Activated CD8-positive, alpha-beta T cell treated with anti-CD3 and anti-CD28 coated beads for 36 hours (primary cell): Measurements from ENCODE around the gene LDHB. TPM values are rescaled to one million over a fixed set of nuclear protein-coding genes. Genes with fewer than 3 reads are reported as not detected.

Experiments
- ATAC-seq: fragments of 200-7000 bp; cut with Tn5 transposase; one replicate; pipeline ENCODE4 v1.10.0; 2021; ENCODE audit warnings: mild to moderate bottlenecking, moderate library complexity
- CTCF ChIA-PET: fragments of 350-600 bp; sonication (Branson Sonifier 250); formaldehyde crosslinking; loops from one replicate; lab custom pipeline; 2021; ENCODE audit warnings: antibody characterized with exemption; lab: Charles Lee
- POLR2A ChIA-PET: fragments of 350-600 bp; sonication (Branson Sonifier 250); formaldehyde crosslinking; loops from one replicate; lab custom pipeline; 2021; ENCODE audit warnings: antibody characterized with exemption; lab: Charles Lee
- DNase-seq: peaks from one replicate; pipeline ENCODE4 v3.0.0-alpha.2; 2020
- H3K27ac Mint-ChIP-seq: one replicate; pipeline ENCODE4 v1.8.0; 2021; ENCODE audit warnings: mild to moderate bottlenecking, mixed read lengths
- H3K27me3 Mint-ChIP-seq: one replicate; pipeline ENCODE4 v1.8.0; 2021; ENCODE audit warnings: mixed read lengths
- H3K36me3 Mint-ChIP-seq: one replicate; pipeline ENCODE4 v1.8.0; 2021; ENCODE audit warnings: low read depth, mixed read lengths
- H3K4me1 Mint-ChIP-seq: one replicate; pipeline ENCODE4 v1.8.0; 2021; ENCODE audit warnings: low read depth, mixed read lengths
- H3K4me3 Mint-ChIP-seq: one replicate; pipeline ENCODE4 v1.8.0; 2021; ENCODE audit warnings: mild to moderate bottlenecking, moderate library complexity, mixed read lengths
- H3K9me3 Mint-ChIP-seq: one replicate; pipeline ENCODE4 v1.8.0; 2021; ENCODE audit warnings: mixed read lengths
- intact Hi-C: fragments of 100-400 bp; cut with micrococcal nuclease; formaldehyde crosslinking; loops from one replicate; pipeline ENCODE4 v1.10.0; 2022
- total RNA-seq, 2 experiments: library from RNA; stranded (reverse); gene quantifications; one replicate each; pipeline ENCODE4 v1.2.3, GENCODE V29; 2021
- TF ChIP-seq, protein P1 (sequence below): fragments of 200-600 bp; IDR thresholded peaks from one replicate; pipeline ENCODE4 v1.8.0; 2022; ENCODE audit warnings: antibody characterized with exemption, mild to moderate bottlenecking

LDHB gene
- total RNA-seq, result 1,000 to 10,000 TPM; 2,161 to 2,384 TPM

DNA sequence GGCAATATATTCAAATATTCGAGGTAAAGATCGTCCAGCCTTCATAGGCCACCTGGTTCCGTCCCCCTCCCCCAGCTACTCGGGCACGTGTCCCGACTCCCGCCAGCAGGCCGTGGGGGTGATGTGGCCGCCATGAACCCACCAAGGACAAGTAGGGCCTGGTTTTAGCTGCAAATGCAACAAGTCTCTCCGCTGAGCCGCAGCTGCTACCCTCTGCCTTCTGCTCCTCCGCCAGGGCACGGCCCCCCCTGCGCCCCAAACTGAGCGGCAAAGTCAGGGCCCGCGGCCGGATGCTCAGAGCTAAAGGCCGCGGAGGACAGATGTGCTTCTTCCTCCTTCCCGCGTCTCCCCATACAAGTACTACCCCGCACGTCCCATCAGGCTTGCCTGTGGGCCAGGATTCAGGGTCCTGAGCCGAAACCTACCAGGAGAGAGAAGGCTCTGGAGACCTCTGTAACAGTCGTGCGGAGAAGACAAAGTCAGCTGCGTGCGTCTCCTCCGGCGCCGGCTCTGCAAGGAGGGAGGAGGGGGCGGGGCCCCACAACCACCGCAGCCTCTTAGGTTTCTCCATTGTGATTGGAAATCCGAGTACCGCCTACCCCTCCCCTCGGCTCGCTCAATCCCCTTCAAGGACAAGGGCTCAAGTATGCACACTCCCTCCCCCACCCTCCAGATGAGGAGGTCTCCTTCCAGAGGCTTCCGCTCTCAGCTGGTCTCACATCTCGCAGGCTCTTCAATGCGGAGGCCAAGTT is at the start of gene LDHB:
Gene LDHB (minus strand): TSS at position 517 of the 752 bp plus-strand sequence. CDS start 3,171 bp downstream, outside the sequence.
- H3K9me3 Mint-ChIP-seq, result no peaks in the 10 kb centered on the region
- peak within 1 kb of the TSS; percentile 81 for H3K4me3 Mint-ChIP-seq
- intact Hi-C loops, result loop anchor here (2.0 to 10.0 kb wide), 3 partner anchors 21 to 203 kb away; partner anchors contain the start of genes GOLT1B and RECQL
- peaks cover 49% of the 10 kb centered on the region for H3K36me3 Mint-ChIP-seq
- H3K27ac Mint-ChIP-seq, result peak within 1 kb of the TSS; percentile 98
- POLR2A ChIA-PET, result interaction anchor here (0.7 to 3.9 kb wide), 23 partner anchors 10 to 967 kb away, joined by 3 to 35 read pairs (median 4); partner anchors contain the start of genes CMAS, ETNK1, GOLT1B and RECQL
- ATAC-seq, result peak; percentile 97
- peaks cover 41% of the 10 kb centered on the region for H3K4me1 Mint-ChIP-seq
- DNase-seq, result peak; percentile 99
- CTCF ChIA-PET, result interaction anchor here (1.0 to 2.5 kb wide), 5 partner anchors 21 to 219 kb away, joined by 3 to 14 read pairs (median 5); no protein-coding TSS in a partner anchor
- TF ChIP-seq, protein P1, sequence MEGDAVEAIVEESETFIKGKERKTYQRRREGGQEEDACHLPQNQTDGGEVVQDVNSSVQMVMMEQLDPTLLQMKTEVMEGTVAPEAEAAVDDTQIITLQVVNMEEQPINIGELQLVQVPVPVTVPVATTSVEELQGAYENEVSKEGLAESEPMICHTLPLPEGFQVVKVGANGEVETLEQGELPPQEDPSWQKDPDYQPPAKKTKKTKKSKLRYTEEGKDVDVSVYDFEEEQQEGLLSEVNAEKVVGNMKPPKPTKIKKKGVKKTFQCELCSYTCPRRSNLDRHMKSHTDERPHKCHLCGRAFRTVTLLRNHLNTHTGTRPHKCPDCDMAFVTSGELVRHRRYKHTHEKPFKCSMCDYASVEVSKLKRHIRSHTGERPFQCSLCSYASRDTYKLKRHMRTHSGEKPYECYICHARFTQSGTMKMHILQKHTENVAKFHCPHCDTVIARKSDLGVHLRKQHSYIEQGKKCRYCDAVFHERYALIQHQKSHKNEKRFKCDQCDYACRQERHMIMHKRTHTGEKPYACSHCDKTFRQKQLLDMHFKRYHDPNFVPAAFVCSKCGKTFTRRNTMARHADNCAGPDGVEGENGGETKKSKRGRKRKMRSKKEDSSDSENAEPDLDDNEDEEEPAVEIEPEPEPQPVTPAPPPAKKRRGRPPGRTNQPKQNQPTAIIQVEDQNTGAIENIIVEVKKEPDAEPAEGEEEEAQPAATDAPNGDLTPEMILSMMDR, result no peak
- H3K27me3 Mint-ChIP-seq, result no peaks in the 10 kb centered on the region

DNA sequence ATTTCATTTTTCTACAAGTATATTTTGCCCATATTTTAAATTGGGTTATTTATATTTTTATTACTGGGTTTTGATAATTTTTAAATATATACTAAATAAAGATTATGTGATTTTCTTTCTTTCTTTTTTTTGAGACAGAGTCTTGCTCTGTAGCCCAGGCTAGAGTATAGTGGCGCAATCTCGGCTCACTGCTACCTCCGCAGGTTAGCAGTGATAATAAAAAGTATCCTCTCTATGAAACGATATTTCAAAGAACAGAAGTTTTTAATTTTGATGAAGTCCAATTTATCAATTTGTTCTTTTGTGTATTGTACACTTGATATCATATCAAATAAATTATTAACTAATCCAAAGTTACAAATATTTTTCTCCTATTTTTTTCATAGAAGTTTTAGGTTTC is 47.2 kb upstream of the LDHB start:
- no peak overlapping the region for H3K27ac Mint-ChIP-seq
- no peaks in the 10 kb centered on the region for H3K36me3 Mint-ChIP-seq
- intact Hi-C loops, result loop anchor here (10.0 kb wide), 1 partner anchor 630 kb away; the partner anchor contains the start of gene ST8SIA1
- TF ChIP-seq, protein P1, result no peak
- H3K27me3 Mint-ChIP-seq, result peaks cover 7% of the 10 kb centered on the region
- no peaks in the 10 kb centered on the region for H3K9me3 Mint-ChIP-seq
- ChIA-PET CTCF (no interaction called here), POLR2A (no interaction called here)
- no peak for ATAC-seq
- peaks cover 2% of the 10 kb centered on the region for H3K4me1 Mint-ChIP-seq
- no peak for DNase-seq
- no peak overlapping the region for H3K4me3 Mint-ChIP-seq

DNA sequence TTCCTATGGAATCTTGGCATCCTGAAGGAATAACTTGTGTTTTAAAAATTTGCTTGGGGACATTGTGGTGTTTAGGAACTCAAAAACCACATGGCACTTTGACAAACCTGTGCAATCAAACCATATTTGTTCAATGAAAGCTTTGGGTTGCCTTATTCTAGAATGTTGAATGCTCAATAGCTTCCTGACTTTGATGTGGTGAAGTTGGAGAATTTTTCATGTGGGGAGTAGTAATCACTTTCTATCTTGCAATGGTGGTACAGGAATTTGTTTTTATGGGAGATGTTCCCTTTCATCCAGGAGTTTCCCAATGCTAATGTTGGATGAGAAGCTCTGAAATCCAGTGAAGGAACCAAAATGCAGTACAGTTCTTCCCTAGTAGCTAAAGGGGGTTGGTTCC is 42.2 kb upstream of the LDHB start:
- Mint-ChIP-seq H3K36me3 (no peaks in the 10 kb centered on the region), H3K27me3 (peaks cover 3% of the 10 kb centered on the region), H3K27ac (no peak overlapping the region), H3K4me1 (peaks cover 8% of the 10 kb centered on the region), H3K4me3 (no peak overlapping the region), H3K9me3 (no peaks in the 10 kb centered on the region)
- no peak for ATAC-seq
- intact Hi-C loops, result loop anchor here (5.0 to 10.0 kb wide), 3 partner anchors 317 to 745 kb away; partner anchors contain the start of gene ST8SIA1
- CTCF ChIA-PET, result interaction anchor here (0.8 to 3.7 kb wide), 7 partner anchors 19 to 347 kb away, joined by 3 to 31 read pairs (median 5); no protein-coding TSS in a partner anchor
- DNase-seq, result no peak
- TF ChIP-seq, protein P1, result no peak
- POLR2A ChIA-PET, result interaction anchor here (0.5 kb wide), 1 partner anchor 65 kb away, joined by 3 read pairs; no protein-coding TSS in a partner anchor

DNA sequence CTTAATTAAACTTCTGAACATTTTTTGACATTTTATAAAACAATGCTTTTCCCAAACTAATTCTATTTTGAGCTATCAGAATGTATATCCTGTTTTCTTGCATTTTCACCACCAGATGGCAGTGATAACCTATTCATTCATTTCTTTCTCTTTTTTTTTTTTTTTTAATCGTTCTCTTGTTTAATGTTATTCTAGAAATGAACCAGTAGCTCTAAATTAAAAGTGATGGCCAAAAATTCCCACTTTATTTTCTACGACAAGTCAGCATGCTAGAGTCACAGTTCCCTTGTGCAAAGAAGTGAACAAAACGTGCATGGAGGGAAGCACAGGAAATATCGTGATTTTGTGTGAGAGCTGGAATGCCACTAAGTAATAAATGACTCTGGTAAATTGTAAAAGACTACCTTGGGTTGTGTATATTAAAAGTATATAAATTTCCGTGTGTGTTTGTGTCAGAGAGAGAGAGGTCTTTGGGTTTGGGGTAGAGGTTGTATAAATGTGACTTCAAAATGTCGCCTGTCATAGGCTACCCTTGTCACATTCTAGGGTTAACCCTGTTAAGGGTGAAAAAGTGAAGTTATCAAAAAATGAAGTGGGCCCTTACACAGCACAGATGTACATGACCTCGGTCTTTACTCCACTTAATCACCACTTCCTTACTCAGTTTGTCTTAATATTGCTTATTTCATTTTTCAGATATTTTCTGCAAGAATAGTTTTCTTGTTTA is 40.4 kb upstream of the LDHB start:
- DNase-seq (no peak), ATAC-seq (no peak)
- POLR2A ChIA-PET, result interaction anchor here (0.6 to 1.0 kb wide), 2 partner anchors 320 to 389 kb away, joined by 3 read pairs; no protein-coding TSS in a partner anchor

More for the DNA sequence above, 40.4 kb upstream of the LDHB start:
- CTCF ChIA-PET, result interaction anchor here (0.6 to 3.7 kb wide), 24 partner anchors 9 to 762 kb away, joined by 3 to 31 read pairs (median 4); no protein-coding TSS in a partner anchor
- H3K36me3 Mint-ChIP-seq, result no peaks in the 10 kb centered on the region
- peaks cover 8% of the 10 kb centered on the region for H3K4me1 Mint-ChIP-seq
- intact Hi-C loops, result loop anchor here (5.0 to 10.0 kb wide), 2 partner anchors 319 to 747 kb away; no protein-coding TSS in a partner anchor
- H3K9me3 Mint-ChIP-seq, result no peaks in the 10 kb centered on the region
- TF ChIP-seq, protein P1, result peak; percentile 74
- no peak overlapping the region for H3K27ac Mint-ChIP-seq
- H3K4me3 Mint-ChIP-seq, result no peak overlapping the region
- peaks cover 3% of the 10 kb centered on the region for H3K27me3 Mint-ChIP-seq
